Measurements from ENCODE around the gene MIGA1. TPM values are rescaled to one million over a fixed set of nuclear protein-coding genes. Genes with fewer than 3 reads are reported as not detected.
"Not testable (repeated sequence)": the region's sequence is repeated elsewhere in the genome, so short reads cannot be mapped to it uniquely, and the experiment has no call there.

MIGA1 gene
- total RNA-seq, 2 experiments from 2014 or later = 9.1 to 9.9 TPM

GRCh38 chr1:77759071-77760028, 20.1 kb upstream of the MIGA1 start, which contains the start of gene USP33:
USP33 (minus strand) TSS chr1:77759852; CDS start chr1:77741697, 18,155 bp downstream.
- CTCF ChIA-PET = interaction anchor here (0.7 to 1.4 kb wide), 3 partner anchors 13 to 77 kb away, joined by 3 read pairs; partner anchors contain the start of genes MIGA1 and ZZZ3
- Mint-ChIP-seq H3K4me1 (ENCODE audit: low read depth) (peaks cover 47% of the 10 kb centered on the region), H3K27ac (peak within 1 kb of the TSS; percentile 94), H3K27me3 (no peaks in the 10 kb centered on the region), H3K4me3 (peak within 1 kb of the TSS; percentile 96), H3K36me3 (peaks cover 6% of the 10 kb centered on the region), H3K9me3 (no peaks in the 10 kb centered on the region)
- POLR2A ChIA-PET = interaction anchor here (0.6 to 2.1 kb wide), 4 partner anchors 20 to 245 kb away, joined by 3 to 7 read pairs (median 4); partner anchors contain the start of genes DNAJB4 and MIGA1
- intact Hi-C loops (cut with micrococcal nuclease) = loop anchor here (1.0 to 10.0 kb wide), 5 partner anchors 20 to 863 kb away; partner anchors contain the start of genes IFI44L, MIGA1, PIGK and ZZZ3
- DNase-seq = peak; percentile 95

- no peaks in the 10 kb centered on the region for H3K27me3 Mint-ChIP-seq
- no peak for DNase-seq
- peaks cover 26% of the 10 kb centered on the region for H3K4me1 Mint-ChIP-seq (ENCODE audit: low read depth)
- ChIA-PET CTCF (no interaction called here), POLR2A (no interaction called here)
- H3K9me3 Mint-ChIP-seq = no peaks in the 10 kb centered on the region
- intact Hi-C loops (cut with micrococcal nuclease) = no loop called here
- no peak overlapping the region for H3K27ac Mint-ChIP-seq
- peaks cover 6% of the 10 kb centered on the region for H3K36me3 Mint-ChIP-seq
- no peak overlapping the region for H3K4me3 Mint-ChIP-seq
Measured at GRCh38 chr1:77762072-77762476, 17.4 kb upstream of the MIGA1 start.

- H3K27ac Mint-ChIP-seq = no peak overlapping the region
- H3K27me3 Mint-ChIP-seq = no peaks in the 10 kb centered on the region
- H3K9me3 Mint-ChIP-seq = no peaks in the 10 kb centered on the region
- no peaks in the 10 kb centered on the region for H3K36me3 Mint-ChIP-seq
- peaks cover 6% of the 10 kb centered on the region for H3K4me1 Mint-ChIP-seq (ENCODE audit: low read depth)
- no peak for DNase-seq
- intact Hi-C loops (cut with micrococcal nuclease) = no loop called here
- H3K4me3 Mint-ChIP-seq = no peak overlapping the region
- ChIA-PET CTCF (no interaction called here), POLR2A (interaction anchor here (0.6 kb wide), 1 partner anchor 11 kb away, joined by 4 read pairs; the partner anchor contains the start of gene MIGA1)
Measured at GRCh38 chr1:77768006-77768405, 11.4 kb upstream of the MIGA1 start.

GRCh38 chr1:77776007-77776700, 3.3 kb upstream of the MIGA1 start:
- no peaks in the 10 kb centered on the region for H3K36me3 Mint-ChIP-seq
- CTCF ChIA-PET = no interaction called here
- no peak overlapping the region for H3K27ac Mint-ChIP-seq
- no peak overlapping the region for H3K4me3 Mint-ChIP-seq
- no peaks in the 10 kb centered on the region for H3K9me3 Mint-ChIP-seq
- POLR2A ChIA-PET = no interaction called here
- no peaks in the 10 kb centered on the region for H3K27me3 Mint-ChIP-seq
- peaks cover 19% of the 10 kb centered on the region for H3K4me1 Mint-ChIP-seq (ENCODE audit: low read depth)
- DNase-seq = no peak
- intact Hi-C loops (cut with micrococcal nuclease) = no loop called here

GRCh38 chr1:77781683-77782082, 2.2 kb downstream of the MIGA1 start:
- Mint-ChIP-seq H3K27me3 (no peaks in the 10 kb centered on the region), H3K4me3 (no peak overlapping the region), H3K36me3 (peaks cover 29% of the 10 kb centered on the region), H3K9me3 (peaks cover 8% of the 10 kb centered on the region), H3K27ac (no peak overlapping the region), H3K4me1 (ENCODE audit: low read depth) (peaks cover 34% of the 10 kb centered on the region)
- CTCF ChIA-PET = interaction anchor here (1.4 kb wide), 1 partner anchor 99 kb away, joined by 3 read pairs; the partner anchor contains the start of gene ZZZ3
- POLR2A ChIA-PET = no interaction called here
- intact Hi-C loops (cut with micrococcal nuclease) = no loop called here
- no peak for DNase-seq

- CTCF ChIA-PET = interaction anchor here (0.6 kb wide), 1 partner anchor 389 kb away, joined by 3 read pairs; no protein-coding TSS in a partner anchor
- POLR2A ChIA-PET = no interaction called here
- H3K27ac Mint-ChIP-seq = no peak overlapping the region
- H3K9me3 Mint-ChIP-seq = peaks cover 13% of the 10 kb centered on the region
- intact Hi-C loops (cut with micrococcal nuclease) = no loop called here
- no peak for DNase-seq
- peaks cover 34% of the 10 kb centered on the region for H3K4me1 Mint-ChIP-seq (ENCODE audit: low read depth)
- H3K27me3 Mint-ChIP-seq = no peaks in the 10 kb centered on the region
- H3K36me3 Mint-ChIP-seq = peaks cover 37% of the 10 kb centered on the region
- H3K4me3 Mint-ChIP-seq = no peak overlapping the region
Measured at GRCh38 chr1:77783141-77783540, 3.7 kb downstream of the MIGA1 start.

- peaks cover 43% of the 10 kb centered on the region for H3K36me3 Mint-ChIP-seq
- not testable (repeated sequence) for H3K27ac Mint-ChIP-seq, DNase-seq
Measured at GRCh38 chr1:77786093-77786741, 6.8 kb downstream of the MIGA1 start.

GRCh38 chr1:77794550-77794949, 15.1 kb downstream of the MIGA1 start:
- H3K27me3 Mint-ChIP-seq = no peaks in the 10 kb centered on the region
- H3K4me3 Mint-ChIP-seq = no peak overlapping the region
- H3K9me3 Mint-ChIP-seq = no peaks in the 10 kb centered on the region
- no peak overlapping the region for H3K27ac Mint-ChIP-seq
- POLR2A ChIA-PET = no interaction called here
- peaks cover 13% of the 10 kb centered on the region for H3K36me3 Mint-ChIP-seq
- DNase-seq = no peak
- H3K4me1 Mint-ChIP-seq (ENCODE audit: low read depth) = peaks cover 13% of the 10 kb centered on the region
- intact Hi-C loops (cut with micrococcal nuclease) = no loop called here
- CTCF ChIA-PET = interaction anchor here (0.6 kb wide), 1 partner anchor 261 kb away, joined by 3 read pairs; no protein-coding TSS in a partner anchor

More at GRCh38 chr1:77786093-77786741, 6.8 kb downstream of the MIGA1 start:
- POLR2A ChIA-PET; H3K27me3 Mint-ChIP-seq; H3K4me3 Mint-ChIP-seq; CTCF ChIA-PET; intact Hi-C loops (cut with micrococcal nuclease): not testable (repeated sequence)
- Mint-ChIP-seq H3K4me1 (ENCODE audit: low read depth) (peaks cover 14% of the 10 kb centered on the region), H3K9me3 (peaks cover 13% of the 10 kb centered on the region)

- Mint-ChIP-seq H3K27me3 (no peaks in the 10 kb centered on the region), H3K36me3 (peaks cover 15% of the 10 kb centered on the region), H3K4me1 (ENCODE audit: low read depth) (peaks cover 12% of the 10 kb centered on the region), H3K27ac (no peak overlapping the region), H3K9me3 (no peaks in the 10 kb centered on the region), H3K4me3 (no peak overlapping the region)
- POLR2A ChIA-PET = no interaction called here
- CTCF ChIA-PET = no interaction called here
- intact Hi-C loops (cut with micrococcal nuclease) = no loop called here
- no peak for DNase-seq
Measured at GRCh38 chr1:77796695-77797405, 17.4 kb downstream of the MIGA1 start.

- H3K9me3 Mint-ChIP-seq = no peaks in the 10 kb centered on the region
- no peak overlapping the region for H3K27ac Mint-ChIP-seq
- peaks cover 7% of the 10 kb centered on the region for H3K4me1 Mint-ChIP-seq (ENCODE audit: low read depth)
- intact Hi-C loops (cut with micrococcal nuclease) = no loop called here
- H3K36me3 Mint-ChIP-seq = peaks cover 13% of the 10 kb centered on the region
- no peaks in the 10 kb centered on the region for H3K27me3 Mint-ChIP-seq
- no peak overlapping the region for H3K4me3 Mint-ChIP-seq
- POLR2A ChIA-PET = no interaction called here
- DNase-seq = no peak
- CTCF ChIA-PET = no interaction called here
Measured at GRCh38 chr1:77797991-77798390, 18.5 kb downstream of the MIGA1 start.

GRCh38 chr1:77802026-77802425, 22.6 kb downstream of the MIGA1 start:
- no peak for DNase-seq
- ChIA-PET POLR2A (no interaction called here), CTCF (no interaction called here)
- intact Hi-C loops (cut with micrococcal nuclease) = no loop called here
- Mint-ChIP-seq H3K4me1 (ENCODE audit: low read depth) (peaks cover 2% of the 10 kb centered on the region), H3K36me3 (peaks cover 16% of the 10 kb centered on the region), H3K9me3 (no peaks in the 10 kb centered on the region), H3K4me3 (no peak overlapping the region), H3K27me3 (no peaks in the 10 kb centered on the region), H3K27ac (no peak overlapping the region)

Data from activated CD4-positive, alpha-beta memory T cell treated with anti-CD3 and anti-CD28 coated beads for 36 hours (primary cell).